Measurements from ENCODE around the gene CTNNBL1. TPM values are rescaled to one million over a fixed set of nuclear protein-coding genes. Genes with fewer than 3 reads are reported as not detected.

Gene CTNNBL1
- total and polyA plus RNA-seq, 12 donors: 42.2 to 104 (median 52.0) TPM

GRCh38 chr20:37872161-37872560, 178.3 kb downstream of the CTNNBL1 start:
- Histone ChIP-seq H3K27me3 (no peaks in the 10 kb centered on the region), H3K4me1 (no peaks in the 10 kb centered on the region), H3K36me3 (peaks cover 0 to 64% (median 5%) of the 10 kb centered on the region in 9 donors), H3K4me3 (no peak overlapping the region), H3K9me3 (no peaks in the 10 kb centered on the region), H3K27ac (no peak overlapping the region)
- ATAC-seq (no peak), DNase-seq (no peak)
- intact Hi-C loops (cut with DNase I): no loop called here
- WGBS, 2 donors: 72 to 85% methylated on average over 9 of the region's 9 CpGs
- TF ChIP-seq CTCF (IDR thresholded peaks at IDR 0.05): no peak

GRCh38 chr20:37873884-37874283, 180.1 kb downstream of the CTNNBL1 start:
- 97% methylated on average over 11 of the region's 11 CpGs for WGBS, 2 donors
- DNase-seq: no peak
- Histone ChIP-seq H3K4me3 (no peak overlapping the region), H3K27ac (no peak overlapping the region), H3K4me1 (peaks cover 0 to 11% (median 0%) of the 10 kb centered on the region in 9 donors), H3K27me3 (no peaks in the 10 kb centered on the region), H3K36me3 (peaks cover 0 to 49% (median 5%) of the 10 kb centered on the region in 9 donors), H3K9me3 (no peaks in the 10 kb centered on the region)
- no peak for ATAC-seq
- no peak for TF ChIP-seq CTCF (IDR thresholded peaks at IDR 0.05)
- intact Hi-C loops (cut with DNase I): no loop called here

- no peak for TF ChIP-seq CTCF (IDR thresholded peaks at IDR 0.05)
- H3K4me3 ChIP-seq: no peak overlapping the region
- 91 to 93% methylated on average over 24 of the region's 24 CpGs for WGBS, 2 donors
- H3K4me1 ChIP-seq: peaks cover 0 to 21% (median 3%) of the 10 kb centered on the region in 9 donors
- peaks cover 0 to 42% (median 5%) of the 10 kb centered on the region in 9 donors for H3K36me3 ChIP-seq
- intact Hi-C loops (cut with DNase I): no loop called here
- no peaks in the 10 kb centered on the region for H3K27me3 ChIP-seq
- H3K9me3 ChIP-seq: no peaks in the 10 kb centered on the region
- DNase-seq (no peak), ATAC-seq (no peak)
- H3K27ac ChIP-seq: no peak overlapping the region
Observed at GRCh38 chr20:37875460-37876175, 181.8 kb downstream of the CTNNBL1 start.

- no peaks in the 10 kb centered on the region for H3K9me3 ChIP-seq
- no peak overlapping the region for H3K27ac ChIP-seq
- peaks cover 0 to 29% (median 5%) of the 10 kb centered on the region in 9 donors for H3K36me3 ChIP-seq
- no peaks in the 10 kb centered on the region for H3K27me3 ChIP-seq
- no peak for TF ChIP-seq CTCF (IDR thresholded peaks at IDR 0.05)
- no peak for ATAC-seq
- intact Hi-C loops (cut with DNase I): no loop called here
- DNase-seq: no peak
- WGBS, 2 donors: 62 to 67% methylated on average over 7 of the region's 7 CpGs
- H3K4me3 ChIP-seq: no peak overlapping the region
- H3K4me1 ChIP-seq: peaks cover 3 to 33% (median 15%) of the 10 kb centered on the region in 9 donors
Observed at GRCh38 chr20:37876863-37877262, 183.0 kb downstream of the CTNNBL1 start.

Measured in heart right ventricle (tissue), 16 donors.